ENCODE measurements around the gene PCMTD2. TPM values are rescaled to one million over a fixed set of nuclear protein-coding genes. Genes with fewer than 3 reads are reported as not detected.
A peak's percentile ranks its signal among the peaks of the same experiment; 100 is the strongest.

The PCMTD2 gene
- total and polyA plus RNA-seq, 8 donors = 14.1 to 107 (median 39.2) TPM

DNA sequence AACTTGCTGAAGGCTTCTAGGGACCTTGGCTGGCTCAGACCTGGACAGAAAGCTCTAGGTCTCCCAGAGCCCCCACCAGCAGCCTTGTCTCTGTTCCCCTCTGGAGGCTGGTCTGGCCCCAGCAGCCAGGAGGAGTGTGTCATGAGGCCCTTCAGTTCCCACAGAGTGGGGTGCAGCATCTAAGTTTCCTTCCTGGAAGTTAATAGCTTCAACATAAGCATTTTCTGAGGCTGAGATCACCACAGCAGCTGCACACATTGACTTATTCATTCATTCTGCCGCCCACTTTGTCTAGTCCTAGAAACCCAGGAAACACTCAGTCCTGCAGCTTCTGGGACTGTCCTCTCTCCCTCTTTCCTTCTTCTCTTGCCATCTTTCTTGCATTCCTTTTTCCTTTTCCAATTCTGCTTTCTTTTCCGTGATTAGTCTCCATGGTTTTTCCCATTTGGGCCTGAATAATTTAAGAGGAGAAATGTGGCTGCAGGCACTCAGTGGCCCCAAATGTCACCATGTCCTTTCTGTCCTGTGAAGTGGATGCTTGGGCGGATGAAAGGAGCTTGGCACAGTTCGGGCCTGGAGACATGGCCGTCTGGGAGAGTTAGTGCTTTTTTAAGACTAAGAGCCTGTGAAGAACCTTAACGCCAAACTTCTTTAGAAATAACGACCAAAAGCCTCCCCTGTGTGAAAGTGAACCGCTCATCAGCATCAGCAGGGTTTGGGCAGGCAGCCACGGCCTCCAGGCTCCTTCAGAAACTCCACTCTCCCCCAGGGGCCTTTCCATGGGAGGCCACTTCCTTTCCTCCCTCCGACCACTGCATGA, 31.0 kb upstream of the PCMTD2 start:
- H3K36me3 ChIP-seq = no peaks in the 10 kb centered on the region
- peaks cover 0 to 26% (median 10%) of the 10 kb centered on the region in 4 donors for H3K4me1 ChIP-seq
- peaks cover 0 to 14% (median 0%) of the 10 kb centered on the region in 3 donors for H3K27me3 ChIP-seq
- H3K4me3 ChIP-seq = no peak overlapping the region
- intact Hi-C loops (cut with DNase I; ENCODE audit: low total_unique reads) = no loop called here
- no peak for TF ChIP-seq POLR2A (IDR thresholded peaks at IDR 0.05)
- TF ChIP-seq EP300 (IDR thresholded peaks at IDR 0.05) = no peak
- no peak for TF ChIP-seq POLR2AphosphoS5 (IDR thresholded peaks at IDR 0.05)
- TF ChIP-seq, protein P1, sequence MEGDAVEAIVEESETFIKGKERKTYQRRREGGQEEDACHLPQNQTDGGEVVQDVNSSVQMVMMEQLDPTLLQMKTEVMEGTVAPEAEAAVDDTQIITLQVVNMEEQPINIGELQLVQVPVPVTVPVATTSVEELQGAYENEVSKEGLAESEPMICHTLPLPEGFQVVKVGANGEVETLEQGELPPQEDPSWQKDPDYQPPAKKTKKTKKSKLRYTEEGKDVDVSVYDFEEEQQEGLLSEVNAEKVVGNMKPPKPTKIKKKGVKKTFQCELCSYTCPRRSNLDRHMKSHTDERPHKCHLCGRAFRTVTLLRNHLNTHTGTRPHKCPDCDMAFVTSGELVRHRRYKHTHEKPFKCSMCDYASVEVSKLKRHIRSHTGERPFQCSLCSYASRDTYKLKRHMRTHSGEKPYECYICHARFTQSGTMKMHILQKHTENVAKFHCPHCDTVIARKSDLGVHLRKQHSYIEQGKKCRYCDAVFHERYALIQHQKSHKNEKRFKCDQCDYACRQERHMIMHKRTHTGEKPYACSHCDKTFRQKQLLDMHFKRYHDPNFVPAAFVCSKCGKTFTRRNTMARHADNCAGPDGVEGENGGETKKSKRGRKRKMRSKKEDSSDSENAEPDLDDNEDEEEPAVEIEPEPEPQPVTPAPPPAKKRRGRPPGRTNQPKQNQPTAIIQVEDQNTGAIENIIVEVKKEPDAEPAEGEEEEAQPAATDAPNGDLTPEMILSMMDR (IDR thresholded peaks at IDR 0.05) = no peak
- no peak overlapping the region for H3K27ac ChIP-seq
- H3K9me3 ChIP-seq = no peaks in the 10 kb centered on the region
- DNase-seq = peak in 1 of 2 donors; percentile 87
- WGBS, 5 donors = 63 to 80% (median 72%) methylated on average over 9 to 10 of the region's 10 CpGs

DNA sequence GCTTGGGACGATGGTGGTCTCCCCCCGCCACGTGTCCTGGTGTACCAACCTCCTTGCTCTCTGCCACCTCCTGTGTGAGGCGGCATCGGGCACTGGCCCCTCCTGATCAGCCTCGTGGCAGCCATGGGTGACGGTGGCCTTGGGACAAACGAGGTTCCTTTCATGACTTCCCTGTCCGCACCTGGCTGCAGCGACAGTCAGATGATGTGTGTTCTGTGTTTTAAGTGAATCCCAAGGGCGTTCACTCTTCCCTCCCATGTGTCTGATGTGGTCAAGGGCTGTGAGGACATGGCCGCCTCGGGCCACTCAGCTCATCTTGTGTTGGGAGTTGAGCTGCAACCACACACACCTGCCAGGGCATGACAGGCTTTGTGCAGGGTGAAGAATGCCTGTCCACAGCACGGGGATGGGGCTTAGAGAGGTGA, 30.4 kb upstream of the PCMTD2 start:
- DNase-seq = no peak
- H3K27me3 ChIP-seq = peaks cover 0 to 8% (median 0%) of the 10 kb centered on the region in 3 donors
- H3K4me3 ChIP-seq = no peak overlapping the region
- no peaks in the 10 kb centered on the region for H3K36me3 ChIP-seq
- H3K4me1 ChIP-seq = peaks cover 0 to 26% (median 10%) of the 10 kb centered on the region in 4 donors
- TF ChIP-seq, protein P1 (IDR thresholded peaks at IDR 0.05) = no peak
- TF ChIP-seq POLR2A (IDR thresholded peaks at IDR 0.05) = no peak
- TF ChIP-seq EP300 (IDR thresholded peaks at IDR 0.05) = no peak
- no peak for TF ChIP-seq POLR2AphosphoS5 (IDR thresholded peaks at IDR 0.05)
- WGBS, 5 donors = 71 to 84% (median 81%) methylated on average over 10 to 14 of the region's 14 CpGs
- no peaks in the 10 kb centered on the region for H3K9me3 ChIP-seq
- H3K27ac ChIP-seq = no peak overlapping the region
- intact Hi-C loops (cut with DNase I; ENCODE audit: low total_unique reads) = no loop called here

DNA sequence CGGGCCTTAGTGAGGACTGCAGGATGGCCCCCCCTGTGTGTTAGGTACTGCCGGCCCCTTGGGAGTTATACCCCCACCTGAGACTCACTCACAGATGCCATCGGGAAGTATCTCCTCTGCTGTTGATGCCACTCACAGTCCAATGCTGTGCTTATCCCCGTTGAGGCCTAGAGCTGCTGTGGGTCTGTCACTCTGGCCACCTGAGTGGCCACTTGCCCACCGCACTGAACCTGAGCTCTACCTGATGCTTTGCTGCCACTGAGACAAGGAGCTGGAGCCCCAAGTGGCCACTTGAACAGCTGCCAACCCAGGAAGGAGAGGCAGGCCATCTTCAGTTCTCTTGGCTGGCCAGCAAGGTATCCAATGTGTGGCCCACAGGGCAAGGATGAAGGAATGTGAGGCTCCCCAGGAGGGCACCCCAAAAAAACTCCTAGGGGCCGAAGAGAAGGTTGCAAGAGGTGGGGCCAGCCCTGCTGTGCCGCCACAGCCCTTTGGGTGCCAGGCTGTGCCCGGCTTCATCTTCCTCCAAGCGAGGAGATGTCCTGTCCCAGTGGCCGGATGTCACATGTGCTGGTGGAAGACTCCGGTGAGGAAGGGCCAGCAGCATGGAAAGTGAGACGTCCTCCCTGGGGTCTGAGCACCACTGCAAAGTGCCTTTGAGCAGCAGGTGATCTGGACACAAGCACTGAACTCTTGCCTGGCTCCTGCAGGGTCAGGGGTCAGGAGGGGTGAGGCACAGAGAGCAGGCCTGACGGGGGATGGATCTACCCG, 29.5 kb upstream of the PCMTD2 start:
- no peaks in the 10 kb centered on the region for H3K36me3 ChIP-seq
- no peak for DNase-seq
- no peak overlapping the region for H3K27ac ChIP-seq
- H3K27me3 ChIP-seq = no peaks in the 10 kb centered on the region
- TF ChIP-seq POLR2AphosphoS5 (IDR thresholded peaks at IDR 0.05) = no peak
- no peak for TF ChIP-seq POLR2A (IDR thresholded peaks at IDR 0.05)
- TF ChIP-seq, protein P1 (IDR thresholded peaks at IDR 0.05) = no peak
- TF ChIP-seq EP300 (IDR thresholded peaks at IDR 0.05) = no peak
- H3K4me3 ChIP-seq = no peak overlapping the region
- intact Hi-C loops (cut with DNase I; ENCODE audit: low total_unique reads) = no loop called here
- H3K4me1 ChIP-seq = peaks cover 0 to 26% (median 8%) of the 10 kb centered on the region in 4 donors
- H3K9me3 ChIP-seq = no peaks in the 10 kb centered on the region
- 86 to 93% (median 92%) methylated on average over 8 to 14 of the region's 14 CpGs for WGBS, 5 donors

Measured in stomach (tissue), 9 donors.